Endothelial cell of umbilical vein (primary cell): ENCODE measurements around the gene PNPLA3. TPM values are rescaled to one million over a fixed set of nuclear protein-coding genes. Genes with fewer than 3 reads are reported as not detected.

ENCODE experiments used
- BruUV-seq: library from RNA; stranded (reverse); fragments of 400-500 nt; replicated peaks from 2 replicates; lab custom pipeline; 2021; lab: Mats Ljungman, UMichigan
- CTCF ChIA-PET: fragments of 300-600, 350-600 bp; sonication (Branson Sonifier 250); formaldehyde crosslinking; loops from one replicate; lab custom pipeline; 2021; ENCODE audit warnings: antibody characterized with exemption, inconsistent platforms; lab: Charles Lee
- POLR2A ChIA-PET: fragments of 300-600, 350-600 bp; sonication (Branson Sonifier 250); formaldehyde crosslinking; loops from one replicate; lab custom pipeline; 2021; ENCODE audit warnings: antibody characterized with exemption, inconsistent platforms; lab: Charles Lee
- DNase-seq: peaks from one replicate; pipeline ENCODE4 v3.0.0-alpha.2; 2011; ENCODE audit warnings: low read depth, low spot score
- FAIRE-seq: peaks from 2 replicates; lab custom pipeline; 2011; peaks lifted over from hg19 to GRCh38; lab: Jason Lieb, UNC
- H2AFZ ChIP-seq: 2 replicates; pipeline ENCODE4 v1.6.0; 2012; ENCODE audit warnings: low read depth, low read length, control low read depth, inconsistent platforms
- H3K27ac ChIP-seq: 2 replicates; pipeline ENCODE4 v1.5.1; 2011; ENCODE audit warnings: low read depth, mild to moderate bottlenecking, control low read depth, low read length, moderate library complexity; ENCODE audit not compliant: insufficient read depth
- H3K27me3 ChIP-seq, 2 experiments: 2 replicates each; pipeline versions ENCODE4 v1.6.0 to v1.6.1; 2011; ENCODE audit warnings: low read length in 2 of 2, mixed read lengths in 1 of 2; ENCODE audit not compliant: control insufficient read depth in 2 of 2, insufficient read depth in 2 of 2
- H3K36me3 ChIP-seq, 2 experiments: 2 replicates in 1 of 2; 3 replicates in 1 of 2; pipeline ENCODE4 v1.5.1; 2011; ENCODE audit warnings: low read length in 2 of 2, mild to moderate bottlenecking in 1 of 2, moderate library complexity in 1 of 2; ENCODE audit not compliant: control insufficient read depth in 2 of 2, insufficient read depth in 2 of 2; ENCODE audit errors: extremely low read depth in 1 of 2
- H3K4me1 ChIP-seq: 3 replicates; pipeline ENCODE4 v1.5.1; 2011; ENCODE audit warnings: mild to moderate bottlenecking, low read length; ENCODE audit not compliant: control insufficient read depth, insufficient read depth; ENCODE audit errors: extremely low read depth
- H3K4me2 ChIP-seq: 2 replicates; pipeline ENCODE4 v1.6.1; 2011; ENCODE audit warnings: low read length, control low read depth, mixed read lengths; ENCODE audit not compliant: insufficient read depth
- H3K4me3 ChIP-seq, 3 experiments: fragments of 200-600 bp in 1 of 3; sonication (generic), shearing (Covaris generic) in 1 of 3; replicated peaks in 1 of 3; 2 replicates each; pipeline ENCODE4 v1.5.1; 2011 to 2016; ENCODE audit warnings: control low read depth in 3 of 3, low read length in 3 of 3, mild to moderate bottlenecking in 2 of 3, inconsistent platforms in 1 of 3, low read depth in 1 of 3, moderate library complexity in 1 of 3; ENCODE audit not compliant: insufficient read depth in 1 of 3
- H3K79me2 ChIP-seq: 2 replicates; pipeline ENCODE4 v1.6.0; 2012; ENCODE audit warnings: low read length, inconsistent platforms; ENCODE audit not compliant: control insufficient read depth, insufficient read depth
- H3K9ac ChIP-seq: replicated peaks from 2 replicates; pipeline ENCODE3; 2011; ENCODE audit warnings: low read length, control low read depth; ENCODE audit not compliant: insufficient read depth; ENCODE audit errors: extremely low read depth
- H3K9me1 ChIP-seq: replicated peaks from 3 replicates; pipeline ENCODE4 v1.6.0; 2011; ENCODE audit warnings: mild to moderate bottlenecking, low read length; ENCODE audit not compliant: control insufficient read depth, insufficient read depth; ENCODE audit errors: extremely low read depth
- H3K9me3 ChIP-seq: replicated peaks from 2 replicates; pipeline ENCODE4 v1.5.1; 2012; ENCODE audit warnings: low read length, inconsistent platforms; ENCODE audit not compliant: control insufficient read depth, insufficient read depth
- H4K20me1 ChIP-seq: replicated peaks from 2 replicates; pipeline ENCODE3; 2011; ENCODE audit warnings: mild to moderate bottlenecking, low read length; ENCODE audit not compliant: control insufficient read depth, insufficient read depth; ENCODE audit errors: extremely low read depth
- CTCF ChIP-seq, 2 donors: IDR thresholded peaks; 1 replicate in 1 of 2; 2 replicates in 1 of 2; pipeline ENCODE4 v1.5.1; 2011; ENCODE audit warnings: low read length in 2 of 2, mild to moderate bottlenecking in 2 of 2, moderate library complexity in 2 of 2, control low read depth in 1 of 2, inconsistent platforms in 1 of 2, low read depth in 1 of 2; ENCODE audit not compliant: insufficient read depth in 1 of 2; ENCODE audit errors: extremely low read depth in 1 of 2
- EZH2 ChIP-seq: IDR thresholded peaks from 2 replicates; pipeline ENCODE4 v1.6.1; 2012; ENCODE audit warnings: borderline replicate concordance, low read depth, mild to moderate bottlenecking, moderate library complexity, low read length, inconsistent platforms; ENCODE audit not compliant: severe bottlenecking
- FOS ChIP-seq: IDR thresholded peaks from 2 replicates; pipeline ENCODE4 v1.6.1; 2011; ENCODE audit warnings: mild to moderate bottlenecking, low read length, moderate library complexity, borderline replicate concordance; ENCODE audit not compliant: insufficient read depth
- GATA2 ChIP-seq: IDR thresholded peaks from 2 replicates; pipeline ENCODE4 v1.7.0; 2011; ENCODE audit warnings: low read depth, mild to moderate bottlenecking, moderate library complexity, mixed read lengths, low read length; ENCODE audit not compliant: insufficient read length, insufficient read depth
- JUN ChIP-seq: IDR thresholded peaks from 2 replicates; pipeline ENCODE4 v1.6.1; 2011; ENCODE audit warnings: borderline replicate concordance, low read depth; ENCODE audit not compliant: insufficient read length, insufficient read depth
- MAX ChIP-seq: IDR thresholded peaks from 2 replicates; pipeline ENCODE4 v1.6.1; 2011; ENCODE audit not compliant: insufficient read depth, insufficient read length
- MYC ChIP-seq: IDR thresholded peaks from one replicate; pipeline ENCODE4 v1.6.1; 2011; ENCODE audit warnings: mild to moderate bottlenecking, low read depth, low read length
- POLR2A ChIP-seq: IDR thresholded peaks from 2 replicates; pipeline ENCODE4 v1.6.1; 2012; ENCODE audit warnings: low read depth, mild to moderate bottlenecking, control low read depth, low read length
- POLR2AphosphoS5 ChIP-seq: IDR thresholded peaks from 2 replicates; pipeline ENCODE4 v1.6.1; 2012; ENCODE audit warnings: low read depth, mild to moderate bottlenecking, control low read depth, low read length, moderate library complexity; ENCODE audit not compliant: insufficient read depth
- dilution Hi-C: fragments of 300-500 bp; cut with MboI; formaldehyde crosslinking; loops from one replicate; pipeline ENCODE4 v1.15.0; 2019; ENCODE audit warnings: low sequenced_read_pairs; ENCODE audit not compliant: extremely low pct_ligation_motif_present
- intact Hi-C: fragments of 100-400 bp; cut with micrococcal nuclease; formaldehyde crosslinking; loops from one replicate; pipeline ENCODE4 v1.10.0; 2022
- polyA plus RNA-seq, 4 experiments: library from polyadenylated mRNA; depleted of rRNA in 3 of 4; stranded (reverse) in 3 of 4; unstranded in 1 of 4; fragments of >200 nt; gene quantifications; 2 replicates each; pipeline versions ENCODE4 v1.2.1 to v1.2.3, GENCODE V29; 2011 to 2012; ENCODE audit warnings: missing spikeins in 1 of 4
- total RNA-seq: library from RNA; stranded (reverse); gene quantifications from 2 replicates; pipeline ENCODE4 v1.2.3, GENCODE V29; 2021

The PNPLA3 gene
- total and polyA plus RNA-seq, 2 donors (not counting 3 experiments of a cell fraction or from before 2014, with no cell fraction given) = 5.3 to 12.3 TPM

GRCh38 chr22:43887391-43887790 is 36.2 kb upstream of the PNPLA3 start:
- POLR2A ChIA-PET = no interaction called here
- no peak for FAIRE-seq
- intact Hi-C loops = no loop called here

GRCh38 chr22:43888740-43889139 is 34.9 kb upstream of the PNPLA3 start:
- CTCF ChIA-PET = interaction anchor here (0.9 kb wide), 1 partner anchor 25 kb away, joined by 4 read pairs; no protein-coding TSS in a partner anchor
- BruUV-seq = no TSS peak
- intact Hi-C loops = no loop called here

More at GRCh38 chr22:43887391-43887790, 36.2 kb upstream of the PNPLA3 start:
- Histone ChIP-seq H3K36me3 (no peaks in the 10 kb centered on the region), H3K9ac (no peak overlapping the region), H3K79me2 (no peaks in the 10 kb centered on the region), H3K27ac (no peak overlapping the region), H3K27me3 (peaks cover 13 to 23% of the 10 kb centered on the region in 2 experiments), H3K4me1 (no peaks in the 10 kb centered on the region), H3K4me3 (no peak overlapping the region), H4K20me1 (no peaks in the 10 kb centered on the region), H3K9me3 (no peaks in the 10 kb centered on the region), H3K9me1 (no peaks in the 10 kb centered on the region), H2AFZ (no peak overlapping the region), H3K4me2 (no peak overlapping the region)
- no TSS peak for BruUV-seq
- CTCF ChIA-PET = interaction anchor here (0.9 to 1.2 kb wide), 2 partner anchors 10 to 58 kb away, joined by 6 to 8 read pairs; no protein-coding TSS in a partner anchor
- dilution Hi-C loops = no loop called here
- no peak for DNase-seq
- TF ChIP-seq EZH2 = no peak

More at GRCh38 chr22:43888740-43889139, 34.9 kb upstream of the PNPLA3 start:
- FAIRE-seq = no peak
- POLR2A ChIA-PET = no interaction called here
- Histone ChIP-seq H3K36me3 (no peaks in the 10 kb centered on the region), H3K79me2 (no peaks in the 10 kb centered on the region), H3K4me3 (no peak overlapping the region), H2AFZ (no peak overlapping the region), H3K27ac (no peak overlapping the region), H3K27me3 (peaks cover 16 to 31% of the 10 kb centered on the region in 2 experiments), H3K9me1 (no peaks in the 10 kb centered on the region), H3K9ac (no peak overlapping the region), H3K9me3 (no peaks in the 10 kb centered on the region), H4K20me1 (no peaks in the 10 kb centered on the region), H3K4me2 (no peak overlapping the region), H3K4me1 (no peaks in the 10 kb centered on the region)
- TF ChIP-seq GATA2 = no peak
- TF ChIP-seq MAX = no peak
- no peak for TF ChIP-seq POLR2A
- no peak for TF ChIP-seq POLR2AphosphoS5
- no peak for TF ChIP-seq EZH2
- TF ChIP-seq JUN = no peak
- TF ChIP-seq MYC = no peak
- TF ChIP-seq CTCF (IDR thresholded peaks at IDR 0.05; ENCODE audit: extremely low read depth in 1 of 2, insufficient read depth in 1 of 2, low read depth in 1 of 2, low read length in 2 of 2) = no peak
- no peak for TF ChIP-seq FOS
- dilution Hi-C loops = no loop called here
- DNase-seq = no peak
